ENCODE measurements around the gene NAB1. TPM values are rescaled to one million over a fixed set of nuclear protein-coding genes. Genes with fewer than 3 reads are reported as not detected.

NAB1 gene
- total RNA-seq, 1 experiment from 2014 or later: 36.9 TPM

DNA sequence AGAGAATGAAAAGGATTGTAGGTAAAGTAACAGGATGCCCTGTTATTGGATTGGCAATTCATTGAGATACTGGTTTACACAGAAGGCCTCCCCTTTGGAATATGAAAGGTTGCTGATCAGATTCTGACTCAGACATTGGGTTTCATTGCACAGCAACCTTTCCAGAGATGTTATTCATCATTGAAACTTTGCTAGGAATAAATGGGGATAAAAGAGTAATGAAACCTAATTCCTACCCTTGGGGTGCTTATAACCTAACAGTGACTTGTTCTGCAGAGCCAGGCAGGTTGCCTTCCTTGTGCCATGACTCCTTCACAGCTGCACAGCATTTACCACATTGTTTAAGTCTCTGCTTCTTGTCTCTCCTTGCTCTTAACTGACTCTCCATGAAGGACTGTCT lies 5.0 kb downstream of the NAB1 start:
- peaks cover 7% of the 10 kb centered on the region; the same call in 1 of the 2 replicates for H3K79me2 ChIP-seq (ENCODE audit: insufficient read depth, low read length)
- H3K79me1 ChIP-seq (ENCODE audit: insufficient read depth, low read depth, low read length, poor library complexity, severe bottlenecking): peaks cover 5% of the 10 kb centered on the region
- no peak overlapping the region for H3K18ac ChIP-seq (ENCODE audit: insufficient read length, low read depth, low read length)
- TF ChIP-seq CTCF (conservative IDR thresholded peaks at IDR 0.05): no peak
- Mint-ChIP-seq H3K27ac (no peak overlapping the region), H3K27me3 (ENCODE audit: low read depth) (peaks cover 7% of the 10 kb centered on the region), H3K4me3 (no peak overlapping the region), H3K36me3 (ENCODE audit: insufficient read depth in 1 of 3, low read depth in 3 of 3) (no peaks in the 10 kb centered on the region; a peak in 1 of 7 replicates), H3K4me1 (peaks cover 22 to 32% of the 10 kb centered on the region in 2 experiments), H3K9me3 (no peaks in the 10 kb centered on the region)
- peaks cover 7% of the 10 kb centered on the region for H3K4me1 ChIP-seq (ENCODE audit: insufficient read depth, low read length)
- H2AK5ac ChIP-seq (ENCODE audit: insufficient read length, low read length): no peak overlapping the region
- no peak overlapping the region for H2BK120ac ChIP-seq (ENCODE audit: low read depth, low read length, poor library complexity, severe bottlenecking)
- H3K27ac ChIP-seq (ENCODE audit: insufficient read length, low read depth, low read length): no peak overlapping the region
- H3K56ac ChIP-seq (ENCODE audit: insufficient read length, low read depth, low read length): no peak overlapping the region
- H4K20me1 ChIP-seq (ENCODE audit: control insufficient read depth, insufficient read depth, insufficient read length): no peaks in the 10 kb centered on the region
- DNase-seq: no peak
- H3K23me2 ChIP-seq (ENCODE audit: insufficient read length, low read depth, low read length, poor library complexity, severe bottlenecking): peaks cover 8% of the 10 kb centered on the region
- H2BK20ac ChIP-seq (ENCODE audit: low read depth, low read length, poor library complexity, severe bottlenecking): no peak overlapping the region
- H2BK15ac ChIP-seq (ENCODE audit: low read depth, low read length): no peak overlapping the region
- H3K4ac ChIP-seq (ENCODE audit: low read depth, low read length): no peak overlapping the region
- no peak overlapping the region for H2BK5ac ChIP-seq (ENCODE audit: insufficient read length, low read length)
- no peak overlapping the region for H3K14ac ChIP-seq (ENCODE audit: insufficient read depth, low read length)
- no peak overlapping the region for H3T11ph ChIP-seq (ENCODE audit: low read length)
- no peak overlapping the region for H4K8ac ChIP-seq (replicated peaks; ENCODE audit: insufficient read length, low read depth, low read length)
- no peaks in the 10 kb centered on the region for H3K9me3 ChIP-seq (ENCODE audit: control insufficient read depth, low read depth, low read length)
- no peak overlapping the region for H3K9ac ChIP-seq (ENCODE audit: extremely low read depth, insufficient read length, low read length)
- H2AFZ ChIP-seq (ENCODE audit: low read length): no peak overlapping the region
- no peak overlapping the region for H3K23ac ChIP-seq (ENCODE audit: insufficient read length, low read depth, low read length)
- no peak overlapping the region for H3K4me2 ChIP-seq (ENCODE audit: insufficient read depth, insufficient read length, low read length)
- H4K5ac ChIP-seq (ENCODE audit: insufficient read length, low read depth, low read length): no peak overlapping the region
- no peak overlapping the region for H2BK12ac ChIP-seq (ENCODE audit: insufficient read length, low read depth, low read length)
- no peaks in the 10 kb centered on the region for H3K27me3 ChIP-seq (ENCODE audit: insufficient read depth, low read length)
- H4K91ac ChIP-seq (ENCODE audit: insufficient read length, low read depth, low read length): no peak overlapping the region
